H9 (cell line): ENCODE measurements around the gene OR52N4. TPM values are rescaled to one million over a fixed set of nuclear protein-coding genes. Genes with fewer than 3 reads are reported as not detected.

Experiments used
- DNase-seq: peaks from one replicate; pipeline ENCODE4 v3.0.0-alpha.2; 2017
- H2AFZ ChIP-seq: one replicate; pipeline ENCODE4 v1.6.1; 2013; ENCODE audit warnings: mild to moderate bottlenecking, low read length, control low read depth, moderate library complexity
- H2AK5ac ChIP-seq: 2 replicates; pipeline ENCODE4 v1.6.1; 2013; ENCODE audit warnings: low read length, control low read depth, mixed read lengths; ENCODE audit not compliant: insufficient read length
- H2BK120ac ChIP-seq: one replicate; pipeline ENCODE4 v1.6.1; 2013; ENCODE audit warnings: low read depth, mild to moderate bottlenecking, low read length, control low read depth, inconsistent platforms; ENCODE audit not compliant: poor library complexity, severe bottlenecking
- H2BK12ac ChIP-seq: 2 replicates; pipeline ENCODE4 v1.6.1; 2013; ENCODE audit warnings: low read length, control low read depth, mixed read lengths, low read depth; ENCODE audit not compliant: insufficient read length
- H2BK15ac ChIP-seq: 2 replicates; pipeline ENCODE4 v1.6.1; 2013; ENCODE audit warnings: low read depth, low read length, control low read depth
- H2BK20ac ChIP-seq: one replicate; pipeline ENCODE4 v1.6.1; 2013; ENCODE audit warnings: low read depth, mild to moderate bottlenecking, low read length, control low read depth, inconsistent platforms; ENCODE audit not compliant: poor library complexity, severe bottlenecking
- H2BK5ac ChIP-seq: 2 replicates; pipeline ENCODE4 v1.6.1; 2013; ENCODE audit warnings: low read length, control low read depth, mixed read lengths; ENCODE audit not compliant: insufficient read length
- H3K14ac ChIP-seq: 2 replicates; pipeline ENCODE4 v1.6.1; 2013; ENCODE audit warnings: low read length, control low read depth; ENCODE audit not compliant: insufficient read depth
- H3K18ac ChIP-seq: 2 replicates; pipeline ENCODE4 v1.6.1; 2013; ENCODE audit warnings: low read depth, mild to moderate bottlenecking, mixed read lengths, low read length, control low read depth; ENCODE audit not compliant: insufficient read length
- H3K23ac ChIP-seq: 2 replicates; pipeline ENCODE4 v1.6.1; 2013; ENCODE audit warnings: low read length, control low read depth, mixed read lengths, low read depth; ENCODE audit not compliant: insufficient read length
- H3K23me2 ChIP-seq: 2 replicates; pipeline ENCODE4 v1.6.1; 2013; ENCODE audit warnings: low read depth, mild to moderate bottlenecking, mixed read lengths, low read length, control low read depth; ENCODE audit not compliant: insufficient read length, poor library complexity, severe bottlenecking
- H3K27ac ChIP-seq: 2 replicates; pipeline ENCODE4 v1.5.1; 2013; ENCODE audit warnings: low read length, control low read depth, mixed read lengths, low read depth; ENCODE audit not compliant: insufficient read length
- H3K27me3 ChIP-seq: 2 replicates; pipeline ENCODE4 v1.6.1; 2013; ENCODE audit warnings: low read length, control low read depth, inconsistent platforms; ENCODE audit not compliant: insufficient read depth
- H3K4ac ChIP-seq: 2 replicates; pipeline ENCODE4 v1.6.1; 2013; ENCODE audit warnings: low read depth, mild to moderate bottlenecking, control low read depth, inconsistent platforms, low read length, moderate library complexity
- H3K4me1 ChIP-seq: 2 replicates; pipeline ENCODE4 v1.6.1; 2013; ENCODE audit warnings: low read length, control low read depth, inconsistent platforms; ENCODE audit not compliant: insufficient read depth
- H3K4me2 ChIP-seq: 2 replicates; pipeline ENCODE4 v1.6.1; 2013; ENCODE audit warnings: low read length, control low read depth, mixed read lengths; ENCODE audit not compliant: insufficient read length, insufficient read depth
- H3K56ac ChIP-seq: 2 replicates; pipeline ENCODE4 v1.6.1; 2013; ENCODE audit warnings: low read depth, mild to moderate bottlenecking, mixed read lengths, low read length, control low read depth; ENCODE audit not compliant: insufficient read length
- H3K79me1 ChIP-seq: 2 replicates; pipeline ENCODE4 v1.6.1; 2013; ENCODE audit warnings: low read depth, mild to moderate bottlenecking, moderate library complexity, low read length, control low read depth, inconsistent platforms; ENCODE audit not compliant: insufficient read depth, poor library complexity, severe bottlenecking
- H3K79me2 ChIP-seq: 2 replicates; pipeline ENCODE4 v1.6.1; 2013; ENCODE audit warnings: low read length, control low read depth, inconsistent platforms; ENCODE audit not compliant: insufficient read depth
- H3K9ac ChIP-seq: 2 replicates; pipeline ENCODE4 v1.6.1; 2013; ENCODE audit warnings: low read length, control low read depth, mixed read lengths; ENCODE audit not compliant: insufficient read length; ENCODE audit errors: extremely low read depth
- H3K9me3 ChIP-seq: one replicate; pipeline ENCODE4 v1.6.1; 2013; ENCODE audit warnings: low read depth, low read length, inconsistent platforms; ENCODE audit not compliant: control insufficient read depth
- H3T11ph ChIP-seq: one replicate; pipeline ENCODE4 v1.6.1; 2013; ENCODE audit warnings: mild to moderate bottlenecking, low read length, control low read depth, inconsistent platforms
- H4K20me1 ChIP-seq: one replicate; pipeline ENCODE4 v1.6.1; 2013; ENCODE audit not compliant: control insufficient read depth, insufficient read length, insufficient read depth
- H4K5ac ChIP-seq: 2 replicates; pipeline ENCODE4 v1.6.1; 2013; ENCODE audit warnings: low read depth, mild to moderate bottlenecking, mixed read lengths, low read length, control low read depth; ENCODE audit not compliant: insufficient read length
- H4K8ac ChIP-seq: replicated peaks from 2 replicates; pipeline ENCODE4 v1.6.1; 2013; ENCODE audit warnings: low read length, control low read depth, mixed read lengths, low read depth; ENCODE audit not compliant: insufficient read length
- H4K91ac ChIP-seq: 2 replicates; pipeline ENCODE4 v1.6.1; 2013; ENCODE audit warnings: low read depth, mild to moderate bottlenecking, moderate library complexity, mixed read lengths, low read length, control low read depth; ENCODE audit not compliant: insufficient read length
- H3K27ac Mint-ChIP-seq, 3 experiments: 2 replicates in 2 of 3; 3 replicates in 1 of 3; pipeline ENCODE4 v1.8.0; 2020 to 2021; ENCODE audit warnings: mixed read lengths in 3 of 3, mild to moderate bottlenecking in 1 of 3, moderate library complexity in 1 of 3
- H3K27me3 Mint-ChIP-seq: 2 replicates; pipeline ENCODE4 v1.8.0; 2021; ENCODE audit warnings: low read depth, mild to moderate bottlenecking, moderate library complexity, mixed read lengths
- H3K36me3 Mint-ChIP-seq, 3 experiments: 2 replicates in 2 of 3; 3 replicates in 1 of 3; pipeline ENCODE4 v1.8.0; 2020 to 2021; ENCODE audit warnings: low read depth in 3 of 3, mixed read lengths in 3 of 3; ENCODE audit not compliant: insufficient read depth in 1 of 3
- H3K4me1 Mint-ChIP-seq, 2 experiments: 2 replicates each; pipeline ENCODE4 v1.8.0; 2020; ENCODE audit warnings: mixed read lengths in 2 of 2
- H3K4me3 Mint-ChIP-seq, 2 experiments: 2 replicates in 1 of 2; 3 replicates in 1 of 2; pipeline ENCODE4 v1.8.0; 2020 to 2021; ENCODE audit warnings: mild to moderate bottlenecking in 2 of 2, mixed read lengths in 2 of 2, moderate library complexity in 1 of 2
- H3K9me3 Mint-ChIP-seq, 2 experiments: 2 replicates in 1 of 2; 3 replicates in 1 of 2; pipeline ENCODE4 v1.8.0; 2020; ENCODE audit warnings: mild to moderate bottlenecking in 2 of 2, mixed read lengths in 2 of 2, moderate library complexity in 1 of 2
- WGBS: extraction: QIAGEN DNeasy Blood & Tissue Kit; methylation state at CpG from one replicate; pipeline ENCODE4 v1.1.7; 2013; ENCODE audit warnings: missing lambda C conversion rate, low lambda C conversion rate, mixed read lengths; ENCODE audit not compliant: insufficient read length; ENCODE audit errors: extremely low coverage; 5-methylcytosine and 5-hydroxymethylcytosine counted together
- total RNA-seq: library from RNA; stranded (reverse); gene quantifications from 2 replicates; pipeline ENCODE4 v1.2.1, GENCODE V29; 2021
- TF ChIP-seq, protein P1 (sequence below): fragments of 200-600 bp; sonication (generic); conservative IDR thresholded peaks from 3 replicates; pipeline ENCODE4 v1.8.0; 2021; ENCODE audit warnings: antibody characterized with exemption, mild to moderate bottlenecking

OR52N4 gene
- total RNA-seq, 1 experiment from 2014 or later, result not detected

DNA sequence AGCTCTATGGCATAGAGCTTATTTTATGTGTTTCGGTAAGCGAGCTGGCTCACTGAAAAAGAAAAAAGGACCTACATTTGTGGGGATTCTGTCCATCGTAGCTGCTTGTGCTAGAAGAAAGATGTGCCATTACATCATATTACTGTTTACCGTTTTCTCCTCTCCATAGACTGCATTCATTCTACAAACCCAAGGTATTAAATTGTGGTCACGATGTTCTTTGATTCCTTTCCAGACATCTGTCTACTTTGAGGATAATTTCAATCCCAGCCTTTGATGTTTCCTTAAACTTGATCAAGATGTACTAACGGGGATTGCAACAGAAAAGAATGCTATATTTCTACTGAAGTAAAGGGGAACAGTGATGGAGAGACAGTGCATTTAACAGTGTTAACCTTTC is 42.5 kb downstream of the OR52N4 start:
- Histone ChIP-seq H2BK120ac (no peak overlapping the region), H2AK5ac (no peak overlapping the region), H3K27ac (no peak overlapping the region), H4K8ac (no peak overlapping the region), H3K9me3 (no peaks in the 10 kb centered on the region), H3K4me1 (no peaks in the 10 kb centered on the region), H3K56ac (no peak overlapping the region), H4K20me1 (no peaks in the 10 kb centered on the region), H3K79me1 (no peaks in the 10 kb centered on the region), H3K18ac (no peak overlapping the region), H2BK20ac (no peak overlapping the region), H2AFZ (no peak overlapping the region), H3K23me2 (no peaks in the 10 kb centered on the region), H3K9ac (no peak overlapping the region), H4K5ac (no peak overlapping the region), H2BK5ac (no peak overlapping the region), H3K4ac (no peak overlapping the region), H3K27me3 (no peaks in the 10 kb centered on the region), H3K14ac (no peak overlapping the region), H3K23ac (no peak overlapping the region), H2BK12ac (no peak overlapping the region), H2BK15ac (no peak overlapping the region), H4K91ac (no peak overlapping the region), H3K4me2 (no peak overlapping the region), H3K79me2 (no peaks in the 10 kb centered on the region), H3T11ph (no peak overlapping the region)
- no peak overlapping the region for H3K4me3 Mint-ChIP-seq
- H3K27ac Mint-ChIP-seq, result no peak overlapping the region
- H3K9me3 Mint-ChIP-seq, result no peaks in the 10 kb centered on the region
- H3K4me1 Mint-ChIP-seq, result no peaks in the 10 kb centered on the region
- no CpG with 5 or more reads among the region's 6 CpGs for WGBS
- TF ChIP-seq, protein P1, sequence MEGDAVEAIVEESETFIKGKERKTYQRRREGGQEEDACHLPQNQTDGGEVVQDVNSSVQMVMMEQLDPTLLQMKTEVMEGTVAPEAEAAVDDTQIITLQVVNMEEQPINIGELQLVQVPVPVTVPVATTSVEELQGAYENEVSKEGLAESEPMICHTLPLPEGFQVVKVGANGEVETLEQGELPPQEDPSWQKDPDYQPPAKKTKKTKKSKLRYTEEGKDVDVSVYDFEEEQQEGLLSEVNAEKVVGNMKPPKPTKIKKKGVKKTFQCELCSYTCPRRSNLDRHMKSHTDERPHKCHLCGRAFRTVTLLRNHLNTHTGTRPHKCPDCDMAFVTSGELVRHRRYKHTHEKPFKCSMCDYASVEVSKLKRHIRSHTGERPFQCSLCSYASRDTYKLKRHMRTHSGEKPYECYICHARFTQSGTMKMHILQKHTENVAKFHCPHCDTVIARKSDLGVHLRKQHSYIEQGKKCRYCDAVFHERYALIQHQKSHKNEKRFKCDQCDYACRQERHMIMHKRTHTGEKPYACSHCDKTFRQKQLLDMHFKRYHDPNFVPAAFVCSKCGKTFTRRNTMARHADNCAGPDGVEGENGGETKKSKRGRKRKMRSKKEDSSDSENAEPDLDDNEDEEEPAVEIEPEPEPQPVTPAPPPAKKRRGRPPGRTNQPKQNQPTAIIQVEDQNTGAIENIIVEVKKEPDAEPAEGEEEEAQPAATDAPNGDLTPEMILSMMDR, result no peak
- no peak for DNase-seq
- H3K27me3 Mint-ChIP-seq, result no peaks in the 10 kb centered on the region
- no peaks in the 10 kb centered on the region for H3K36me3 Mint-ChIP-seq
